Right lobe of liver (tissue), 4 donors: Measurements from ENCODE around the gene MYL1.

ENCODE experiments used
- POLR2A ChIP-seq: fragments of 450-650 bp; IDR thresholded peaks from one replicate; pipeline ENCODE4 v1.6.1; 2017; ENCODE audit warnings: antibody characterized with exemption, mild to moderate bottlenecking
- TF ChIP-seq, protein P1 (sequence below), 4 donors: fragments of 200-600 bp in 3 of 4; fragments of 450-650 bp in 1 of 4; IDR thresholded peaks; one replicate each; pipeline versions ENCODE4 v1.5.1 to v1.8.0; 2016 to 2022; ENCODE audit warnings: antibody characterized with exemption in 4 of 4, mild to moderate bottlenecking in 2 of 4
- donor health status: DM: no; HTN: no; CAD: no.
- donor health status: DM: no; HTN: no; CAD: no.
- donor health status: DM: no; HTN: yes; CAD: no.

- TF ChIP-seq, protein P1, sequence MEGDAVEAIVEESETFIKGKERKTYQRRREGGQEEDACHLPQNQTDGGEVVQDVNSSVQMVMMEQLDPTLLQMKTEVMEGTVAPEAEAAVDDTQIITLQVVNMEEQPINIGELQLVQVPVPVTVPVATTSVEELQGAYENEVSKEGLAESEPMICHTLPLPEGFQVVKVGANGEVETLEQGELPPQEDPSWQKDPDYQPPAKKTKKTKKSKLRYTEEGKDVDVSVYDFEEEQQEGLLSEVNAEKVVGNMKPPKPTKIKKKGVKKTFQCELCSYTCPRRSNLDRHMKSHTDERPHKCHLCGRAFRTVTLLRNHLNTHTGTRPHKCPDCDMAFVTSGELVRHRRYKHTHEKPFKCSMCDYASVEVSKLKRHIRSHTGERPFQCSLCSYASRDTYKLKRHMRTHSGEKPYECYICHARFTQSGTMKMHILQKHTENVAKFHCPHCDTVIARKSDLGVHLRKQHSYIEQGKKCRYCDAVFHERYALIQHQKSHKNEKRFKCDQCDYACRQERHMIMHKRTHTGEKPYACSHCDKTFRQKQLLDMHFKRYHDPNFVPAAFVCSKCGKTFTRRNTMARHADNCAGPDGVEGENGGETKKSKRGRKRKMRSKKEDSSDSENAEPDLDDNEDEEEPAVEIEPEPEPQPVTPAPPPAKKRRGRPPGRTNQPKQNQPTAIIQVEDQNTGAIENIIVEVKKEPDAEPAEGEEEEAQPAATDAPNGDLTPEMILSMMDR (IDR thresholded peaks at IDR 0.05), result no peak
- no peak for TF ChIP-seq POLR2A
These were observed 62.0 kb downstream of the MYL1 start for GRCh38 chr2:210252699-210253606.
